ENCODE measurements around the gene ING3.

Gene ING3

GRCh38 chr7:120989257-120990220, 39.0 kb downstream of the ING3 start:
- no peak overlapping the region for H3K4me3 ChIP-seq (ENCODE audit: insufficient read length, low read depth)

GRCh38 chr7:120990468-120991118, 40.0 kb downstream of the ING3 start:
- Histone ChIP-seq H3K4me3 (ENCODE audit: insufficient read length, low read depth) (no peak overlapping the region), H3K4me1 (ENCODE audit: insufficient read depth, insufficient read length) (no peaks in the 10 kb centered on the region), H3K9ac (ENCODE audit: insufficient read length, low read depth) (no peak overlapping the region), H3K27me3 (ENCODE audit: insufficient read depth, insufficient read length) (peaks cover 24% of the 10 kb centered on the region), H3K36me3 (ENCODE audit: insufficient read depth, insufficient read length, low read length) (no peaks in the 10 kb centered on the region), H3K9me3 (ENCODE audit: insufficient read depth, low read length) (no peaks in the 10 kb centered on the region)
- no peak for TF ChIP-seq ZNF274 (IDR thresholded peaks at IDR 0.05; ENCODE audit: low read depth, low read length)
- TF ChIP-seq YY1 (IDR thresholded peaks at IDR 0.05; ENCODE audit: insufficient read depth, insufficient read length): no peak
- TF ChIP-seq SUZ12 (IDR thresholded peaks at IDR 0.05; ENCODE audit: extremely low read depth, insufficient read depth, insufficient read length): no peak
- DNase-seq (ENCODE audit: low read depth, low spot score): no peak

More at GRCh38 chr7:120989257-120990220, 39.0 kb downstream of the ING3 start:
- TF ChIP-seq ZNF274 (IDR thresholded peaks at IDR 0.05; ENCODE audit: low read depth, low read length) (no peak), SUZ12 (IDR thresholded peaks at IDR 0.05; ENCODE audit: extremely low read depth, insufficient read depth, insufficient read length) (no peak), YY1 (IDR thresholded peaks at IDR 0.05; ENCODE audit: insufficient read depth, insufficient read length) (no peak)
- no peak overlapping the region for H3K9ac ChIP-seq (ENCODE audit: insufficient read length, low read depth)
- H3K4me1 ChIP-seq (ENCODE audit: insufficient read depth, insufficient read length): no peaks in the 10 kb centered on the region
- peaks cover 24% of the 10 kb centered on the region for H3K27me3 ChIP-seq (ENCODE audit: insufficient read depth, insufficient read length)
- DNase-seq (ENCODE audit: low read depth, low spot score): no peak
- no peaks in the 10 kb centered on the region for H3K9me3 ChIP-seq (ENCODE audit: insufficient read depth, low read length)
- no peaks in the 10 kb centered on the region for H3K36me3 ChIP-seq (ENCODE audit: insufficient read depth, insufficient read length, low read length)

- DNase-seq (ENCODE audit: low read depth, low spot score): no peak
- no peak overlapping the region for H3K4me3 ChIP-seq (ENCODE audit: insufficient read length, low read depth)
Measured at GRCh38 chr7:120991161-120991560, 40.6 kb downstream of the ING3 start.

GRCh38 chr7:120991581-120991980, 41.0 kb downstream of the ING3 start:
- H3K4me1 ChIP-seq (ENCODE audit: insufficient read depth, insufficient read length): no peaks in the 10 kb centered on the region
- H3K9me3 ChIP-seq (ENCODE audit: insufficient read depth, low read length): no peaks in the 10 kb centered on the region
- H3K36me3 ChIP-seq (ENCODE audit: insufficient read depth, insufficient read length, low read length): no peaks in the 10 kb centered on the region
- no peak for TF ChIP-seq SUZ12 (IDR thresholded peaks at IDR 0.05; ENCODE audit: extremely low read depth, insufficient read depth, insufficient read length)
- TF ChIP-seq YY1 (IDR thresholded peaks at IDR 0.05; ENCODE audit: insufficient read depth, insufficient read length): no peak
- no peak for TF ChIP-seq ZNF274 (IDR thresholded peaks at IDR 0.05; ENCODE audit: low read depth, low read length)
- no peak overlapping the region for H3K4me3 ChIP-seq (ENCODE audit: insufficient read length, low read depth)
- DNase-seq (ENCODE audit: low read depth, low spot score): no peak
- no peak overlapping the region for H3K9ac ChIP-seq (ENCODE audit: insufficient read length, low read depth)
- H3K27me3 ChIP-seq (ENCODE audit: insufficient read depth, insufficient read length): peaks cover 24% of the 10 kb centered on the region

More at GRCh38 chr7:120991161-120991560, 40.6 kb downstream of the ING3 start:
- H3K9me3 ChIP-seq (ENCODE audit: insufficient read depth, low read length): no peaks in the 10 kb centered on the region
- H3K36me3 ChIP-seq (ENCODE audit: insufficient read depth, insufficient read length, low read length): no peaks in the 10 kb centered on the region
- no peak overlapping the region for H3K9ac ChIP-seq (ENCODE audit: insufficient read length, low read depth)
- H3K27me3 ChIP-seq (ENCODE audit: insufficient read depth, insufficient read length): peaks cover 24% of the 10 kb centered on the region
- H3K4me1 ChIP-seq (ENCODE audit: insufficient read depth, insufficient read length): no peaks in the 10 kb centered on the region
- TF ChIP-seq ZNF274 (IDR thresholded peaks at IDR 0.05; ENCODE audit: low read depth, low read length): no peak
- no peak for TF ChIP-seq SUZ12 (IDR thresholded peaks at IDR 0.05; ENCODE audit: extremely low read depth, insufficient read depth, insufficient read length)
- TF ChIP-seq YY1 (IDR thresholded peaks at IDR 0.05; ENCODE audit: insufficient read depth, insufficient read length): no peak

GRCh38 chr7:120992272-120992964, 41.8 kb downstream of the ING3 start:
- H3K36me3 ChIP-seq (ENCODE audit: insufficient read depth, insufficient read length, low read length): no peaks in the 10 kb centered on the region
- H3K9ac ChIP-seq (ENCODE audit: insufficient read length, low read depth): no peak overlapping the region
- no peaks in the 10 kb centered on the region for H3K9me3 ChIP-seq (ENCODE audit: insufficient read depth, low read length)
- H3K4me3 ChIP-seq (ENCODE audit: insufficient read length, low read depth): no peak overlapping the region
- DNase-seq (ENCODE audit: low read depth, low spot score): no peak
- TF ChIP-seq YY1 (IDR thresholded peaks at IDR 0.05; ENCODE audit: insufficient read depth, insufficient read length): no peak
- no peak for TF ChIP-seq ZNF274 (IDR thresholded peaks at IDR 0.05; ENCODE audit: low read depth, low read length)
- TF ChIP-seq SUZ12 (IDR thresholded peaks at IDR 0.05; ENCODE audit: extremely low read depth, insufficient read depth, insufficient read length): no peak
- peaks cover 24% of the 10 kb centered on the region for H3K27me3 ChIP-seq (ENCODE audit: insufficient read depth, insufficient read length)
- no peaks in the 10 kb centered on the region for H3K4me1 ChIP-seq (ENCODE audit: insufficient read depth, insufficient read length)

- TF ChIP-seq SUZ12 (IDR thresholded peaks at IDR 0.05; ENCODE audit: extremely low read depth, insufficient read depth, insufficient read length) (no peak), ZNF274 (IDR thresholded peaks at IDR 0.05; ENCODE audit: low read depth, low read length) (no peak), YY1 (IDR thresholded peaks at IDR 0.05; ENCODE audit: insufficient read depth, insufficient read length) (no peak)
- no peak overlapping the region for H3K9ac ChIP-seq (ENCODE audit: insufficient read length, low read depth)
- H3K36me3 ChIP-seq (ENCODE audit: insufficient read depth, insufficient read length, low read length): no peaks in the 10 kb centered on the region
- no peak for DNase-seq (ENCODE audit: low read depth, low spot score)
- no peaks in the 10 kb centered on the region for H3K9me3 ChIP-seq (ENCODE audit: insufficient read depth, low read length)
- H3K27me3 ChIP-seq (ENCODE audit: insufficient read depth, insufficient read length): peaks cover 20% of the 10 kb centered on the region
- no peak overlapping the region for H3K4me3 ChIP-seq (ENCODE audit: insufficient read length, low read depth)
- no peaks in the 10 kb centered on the region for H3K4me1 ChIP-seq (ENCODE audit: insufficient read depth, insufficient read length)
Measured at GRCh38 chr7:120992965-120993494, 42.5 kb downstream of the ING3 start.
